Activated CD4-positive, alpha-beta T cell treated with anti-CD3 and anti-CD28 coated beads for 1 hour (primary cell): Measurements from ENCODE around the gene NOS1.
A peak's percentile ranks its signal among the peaks of the same experiment; 100 is the strongest.
"Not testable (repeated sequence)": the region's sequence is repeated elsewhere in the genome, so short reads cannot be mapped to it uniquely, and the experiment has no call there.

Experiments
- DNase-seq: peaks from one replicate; pipeline ENCODE4 v3.0.0-alpha.2; 2020

Gene NOS1

DNA sequence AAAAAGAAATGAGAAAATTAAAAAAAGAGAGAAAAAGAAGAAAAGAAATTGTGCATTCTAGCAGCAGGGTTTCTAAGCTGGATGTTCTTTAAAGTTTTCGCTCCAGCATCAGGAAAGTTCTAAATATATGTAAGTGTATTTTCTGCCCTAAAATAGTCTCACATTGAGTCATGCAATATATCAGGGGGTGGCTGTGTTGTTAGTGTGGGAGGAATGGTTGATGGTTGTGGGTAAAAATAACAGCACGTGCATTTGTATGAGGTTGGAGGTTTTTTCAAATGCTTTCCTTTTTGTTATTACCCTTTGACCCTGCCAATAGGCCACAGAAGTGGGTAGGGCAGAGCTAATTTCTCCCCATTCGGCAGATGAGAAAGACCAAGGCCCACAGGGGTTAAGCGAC, 106.0 kb downstream of the NOS1 start:
- DNase-seq = no peak

DNA sequence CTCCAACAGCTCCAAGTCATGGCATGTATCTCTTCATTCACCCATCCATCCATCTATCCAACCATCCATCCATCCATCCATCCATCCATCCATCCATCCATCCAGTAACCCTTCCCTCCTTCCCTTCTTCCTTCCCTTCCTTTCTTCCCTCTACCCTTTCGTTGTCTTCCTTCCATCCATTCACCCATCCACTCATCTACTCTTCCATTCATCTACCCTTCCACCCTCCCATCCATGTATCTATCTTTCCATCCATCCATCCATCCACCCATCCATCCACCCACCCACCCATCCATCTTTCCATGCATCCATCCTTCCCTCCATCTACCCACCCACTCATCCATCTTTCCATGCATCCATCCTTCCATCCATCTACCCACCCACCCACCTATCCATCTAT, 117.9 kb downstream of the NOS1 start:
- DNase-seq = no peak

DNA sequence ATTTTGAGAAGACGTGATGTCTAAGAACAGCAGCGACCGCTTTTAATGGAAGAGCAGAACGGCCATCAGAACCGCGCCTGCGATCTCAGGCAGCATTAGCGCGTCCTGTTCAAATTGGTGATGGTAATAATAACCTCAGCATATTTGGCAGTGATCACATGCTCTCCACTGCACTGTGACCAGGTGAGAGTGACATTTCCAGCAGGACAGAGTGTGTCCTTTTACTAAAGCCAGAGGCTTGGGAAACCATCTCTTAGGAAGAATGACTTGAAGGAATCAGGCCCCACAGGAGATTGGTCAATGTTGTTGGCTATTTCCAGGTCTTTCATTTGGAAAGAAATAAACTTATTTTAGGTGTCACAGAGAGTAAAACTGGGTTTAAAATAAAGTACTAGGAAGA, 119.7 kb downstream of the NOS1 start:
- no peak for DNase-seq

DNA sequence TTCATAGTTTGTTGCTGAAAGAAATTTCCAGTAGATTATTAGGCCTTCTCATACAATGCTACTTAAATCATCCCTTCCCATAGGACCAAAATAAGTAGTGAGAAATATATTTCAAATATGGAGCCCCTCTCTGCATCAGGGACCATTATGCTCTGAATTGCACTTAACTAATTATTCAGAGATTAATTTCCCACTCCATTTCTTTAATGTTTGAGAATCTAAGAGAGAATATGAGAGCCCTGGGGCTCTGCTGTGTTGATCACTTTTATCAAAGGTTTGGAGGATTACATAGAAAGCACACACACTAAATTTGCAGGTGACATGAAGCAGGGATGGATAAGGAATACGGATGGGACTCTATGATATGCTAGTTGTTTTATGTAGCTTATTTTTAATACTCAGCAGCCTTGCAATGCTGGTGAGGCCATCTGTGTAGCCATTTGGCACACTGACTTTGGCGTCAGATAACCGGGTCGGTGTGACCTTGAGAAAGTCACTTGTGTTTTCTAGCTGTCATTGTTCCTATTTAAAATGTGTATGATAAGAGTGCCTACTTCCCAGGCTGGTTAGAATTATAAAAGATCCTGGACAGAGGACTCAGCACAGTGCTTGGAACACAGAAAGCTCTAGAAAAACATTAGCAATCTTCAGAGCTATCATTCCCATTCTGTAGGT, 121.2 kb downstream of the NOS1 start:
- no peak for DNase-seq

DNA sequence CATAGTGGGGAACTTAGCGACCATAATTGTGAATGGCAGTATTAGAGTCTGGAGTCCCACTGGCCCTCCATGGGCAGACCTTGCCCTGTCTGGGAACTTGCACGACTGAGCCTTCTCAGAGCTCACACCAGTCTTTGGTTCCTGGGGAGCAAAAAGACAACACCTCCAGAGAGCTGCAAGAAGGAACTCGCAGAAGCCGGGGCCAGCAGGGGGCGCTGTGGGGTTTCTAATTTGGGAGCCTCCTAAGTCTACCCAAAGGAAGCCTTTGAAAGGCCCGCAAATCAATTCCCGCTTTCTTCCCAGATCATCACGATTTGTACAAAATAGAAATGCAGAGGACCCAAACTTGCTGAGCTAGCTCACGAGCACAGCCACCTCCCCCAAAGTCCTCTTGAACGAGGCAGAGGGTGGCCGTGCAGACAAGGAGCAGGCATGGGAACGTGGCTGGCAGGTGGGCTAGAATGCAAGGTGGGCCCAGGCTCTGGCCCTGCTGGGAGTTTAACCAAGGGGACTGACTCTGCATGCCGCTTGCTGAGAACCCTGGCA, 124.9 kb downstream of the NOS1 start:
- DNase-seq = peak; percentile 50

DNA sequence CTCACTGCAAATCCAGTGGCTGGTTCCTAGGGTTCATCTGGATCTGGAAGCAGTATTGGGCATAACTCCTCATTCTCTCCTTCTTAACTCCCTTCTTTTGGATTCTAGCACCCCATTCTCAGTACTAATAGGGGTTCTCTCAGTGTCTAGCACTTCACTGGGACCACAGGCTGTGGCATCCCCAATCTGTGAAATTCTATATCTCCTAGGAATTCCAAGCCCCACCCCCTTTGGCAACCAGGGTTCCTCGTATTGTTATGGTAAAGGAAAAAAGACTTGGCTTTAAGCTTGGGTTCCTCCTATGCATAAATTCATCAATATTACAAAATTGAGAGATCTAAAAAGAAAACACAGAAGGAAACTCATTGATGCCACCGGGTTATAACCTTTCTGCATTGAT, 126.2 kb downstream of the NOS1 start:
- DNase-seq = no peak

DNA sequence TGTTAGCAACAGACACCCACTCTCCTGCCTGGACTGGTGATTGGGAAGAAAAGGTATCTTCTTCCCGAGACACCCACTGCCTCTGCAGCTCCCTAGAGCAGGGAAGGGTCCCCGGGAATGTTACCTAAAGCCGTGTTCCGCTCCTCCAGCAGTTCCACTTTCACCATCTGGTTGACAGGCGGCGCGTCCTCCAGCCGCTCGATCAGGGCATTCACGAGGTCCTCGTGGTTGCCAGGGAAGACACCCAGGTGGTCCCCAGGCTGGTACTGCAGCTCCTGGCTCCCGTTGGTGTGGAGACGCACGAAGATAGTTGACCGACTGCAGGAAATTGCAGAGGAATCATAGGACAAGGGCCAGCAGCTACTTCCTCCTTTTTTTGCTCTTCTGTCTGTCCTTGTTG, 127.0 kb downstream of the NOS1 start:
- no peak for DNase-seq

DNA sequence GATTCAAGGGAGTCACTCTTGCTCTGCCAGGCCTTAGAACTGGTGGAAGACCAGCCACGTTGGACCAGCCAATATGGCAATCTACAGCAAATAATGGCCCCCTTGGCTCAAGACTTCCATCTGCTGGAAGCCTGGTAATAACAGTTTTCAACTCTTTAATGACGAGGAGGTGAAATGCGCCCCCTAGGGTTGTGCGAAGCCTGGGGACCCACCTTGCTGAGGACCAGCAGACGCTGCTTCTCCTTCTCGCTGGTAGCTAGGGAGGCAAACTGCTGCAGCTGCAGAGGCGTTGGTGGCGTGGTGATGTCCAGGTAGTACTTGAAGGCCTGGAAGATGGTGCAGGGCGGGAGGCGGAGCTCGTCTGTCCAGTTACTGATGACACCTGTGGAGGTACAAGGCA, 129.7 kb downstream of the NOS1 start:
- DNase-seq = no peak

DNA sequence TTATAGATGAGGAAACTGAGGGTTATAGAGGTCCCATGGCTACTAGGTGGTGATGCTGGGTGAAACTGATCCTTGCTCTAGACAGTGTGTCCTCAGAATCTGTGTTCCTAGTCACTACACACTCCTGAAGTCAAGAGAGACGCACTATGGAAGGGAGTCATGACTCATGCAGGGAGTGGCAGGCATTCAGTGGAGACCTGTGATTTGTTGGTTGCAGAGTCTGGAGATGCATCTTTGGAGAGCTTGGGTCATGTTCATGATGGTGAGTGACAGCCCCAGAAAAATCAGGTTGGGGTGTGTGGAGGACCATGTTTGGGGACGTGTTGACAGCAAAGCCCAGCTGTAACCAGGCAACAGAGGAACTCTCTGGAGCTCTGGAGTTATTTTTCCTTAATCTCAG, 133.2 kb downstream of the NOS1 start:
- DNase-seq = no peak

DNA sequence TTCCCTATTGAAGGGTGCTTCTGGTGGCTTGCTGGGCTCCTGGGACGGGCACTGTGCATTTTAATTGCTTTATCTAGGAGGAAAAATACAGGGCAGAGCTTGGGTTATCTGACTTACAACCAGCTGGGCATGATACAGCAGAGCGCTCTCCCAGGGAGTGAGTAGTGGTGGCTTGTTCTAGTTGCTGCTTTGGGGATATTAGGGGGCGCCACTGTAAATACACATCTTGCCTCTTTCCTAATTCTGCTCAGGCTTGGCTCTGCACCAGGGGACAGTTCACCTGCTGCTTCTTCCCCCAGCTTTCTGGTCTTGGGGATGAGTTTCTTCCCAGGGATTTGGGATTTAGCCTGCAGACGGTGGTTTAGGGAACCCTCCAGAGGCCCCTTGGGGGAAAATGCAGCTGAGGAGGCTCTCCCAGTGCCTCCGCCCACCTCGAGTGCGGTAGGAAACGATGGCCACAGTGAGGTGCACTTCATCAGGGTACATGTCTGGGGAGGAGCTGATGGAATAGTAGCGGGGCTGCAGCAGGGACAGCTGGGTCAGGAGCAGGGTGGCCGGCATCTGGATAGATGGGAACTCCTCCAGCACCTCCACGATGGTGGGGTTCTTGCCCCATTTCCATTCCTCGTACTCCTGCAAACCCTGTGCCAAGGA, 134.3 kb downstream of the NOS1 start:
- DNase-seq = no peak

DNA sequence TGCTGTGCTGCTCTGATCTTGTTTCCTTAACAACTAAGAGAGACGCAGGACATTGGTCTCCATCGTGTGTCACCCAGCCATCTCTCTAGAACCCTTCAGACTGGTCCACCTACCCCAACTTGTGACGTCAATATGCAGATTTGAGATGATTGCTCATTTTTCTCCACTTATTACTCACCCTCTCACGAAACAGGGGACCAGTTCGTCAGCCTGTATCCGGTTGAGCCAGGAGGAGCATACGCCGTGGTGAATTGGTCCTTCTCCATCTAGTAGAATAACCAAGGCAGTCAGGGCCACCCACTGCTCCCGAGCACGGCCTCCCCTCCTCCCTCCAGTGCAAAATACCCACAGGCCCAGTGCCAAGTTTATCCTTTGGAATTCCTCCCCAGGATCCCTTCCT, 134.9 kb downstream of the NOS1 start:
- no peak for DNase-seq

DNA sequence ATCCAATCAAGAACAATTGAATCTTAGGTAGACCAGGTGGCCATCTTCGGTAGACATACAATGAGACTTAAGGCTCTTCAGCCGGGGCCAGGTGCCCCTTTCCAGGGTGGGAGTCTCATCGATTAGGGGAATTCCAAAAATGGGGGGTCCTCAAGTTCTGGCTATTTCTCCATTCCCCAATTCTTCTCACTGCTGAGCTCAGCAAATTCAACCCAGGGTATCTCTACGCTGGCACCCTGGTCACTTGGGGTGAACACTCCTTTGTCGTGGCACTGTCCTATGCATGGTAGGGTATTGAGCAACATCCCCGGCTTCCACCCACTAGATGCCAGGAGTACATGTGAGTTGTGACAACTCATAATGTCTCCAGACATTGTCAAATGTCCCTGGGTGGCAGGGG, 136.2 kb downstream of the NOS1 start:
- no peak for DNase-seq

DNA sequence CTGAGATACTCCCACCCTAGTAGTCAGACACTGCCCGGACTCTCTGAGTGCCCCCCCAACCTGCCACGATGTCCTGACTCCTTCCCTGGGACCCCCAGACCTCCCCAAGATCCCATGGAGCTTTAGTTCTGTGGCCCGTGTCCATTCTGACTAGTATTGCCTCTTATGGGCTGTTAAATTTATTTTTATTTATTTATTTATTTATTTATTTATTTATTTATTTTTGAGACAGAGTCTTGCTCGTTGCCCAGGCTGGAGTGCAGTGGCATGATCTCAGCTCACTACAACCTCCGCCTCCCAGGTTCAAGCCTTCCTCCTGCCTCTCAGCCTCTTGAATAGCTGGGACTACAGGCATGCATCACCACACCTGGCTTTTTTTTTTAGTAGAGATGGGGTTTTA, 140.5 kb downstream of the NOS1 start:
- not testable (repeated sequence) for DNase-seq

DNA sequence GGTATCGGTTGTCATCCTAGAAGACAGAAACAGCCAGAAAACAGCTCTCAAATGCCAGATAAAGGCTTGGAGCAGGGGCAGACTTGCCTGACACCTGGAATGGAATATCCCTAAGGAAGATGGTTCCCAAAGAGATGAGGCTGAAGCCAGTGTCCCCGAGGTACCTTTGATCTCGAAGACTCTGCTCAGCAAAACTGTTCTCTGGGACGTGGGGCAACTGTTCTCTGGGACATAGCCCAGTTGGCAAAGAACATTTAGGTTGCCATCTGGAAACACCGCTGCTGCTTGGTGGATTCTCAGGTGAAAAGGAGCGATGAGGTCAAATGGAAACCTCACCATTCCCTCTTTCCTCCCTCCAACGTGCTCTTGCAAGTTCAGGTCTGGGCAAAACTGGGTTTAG, 143.3 kb downstream of the NOS1 start:
- no peak for DNase-seq

DNA sequence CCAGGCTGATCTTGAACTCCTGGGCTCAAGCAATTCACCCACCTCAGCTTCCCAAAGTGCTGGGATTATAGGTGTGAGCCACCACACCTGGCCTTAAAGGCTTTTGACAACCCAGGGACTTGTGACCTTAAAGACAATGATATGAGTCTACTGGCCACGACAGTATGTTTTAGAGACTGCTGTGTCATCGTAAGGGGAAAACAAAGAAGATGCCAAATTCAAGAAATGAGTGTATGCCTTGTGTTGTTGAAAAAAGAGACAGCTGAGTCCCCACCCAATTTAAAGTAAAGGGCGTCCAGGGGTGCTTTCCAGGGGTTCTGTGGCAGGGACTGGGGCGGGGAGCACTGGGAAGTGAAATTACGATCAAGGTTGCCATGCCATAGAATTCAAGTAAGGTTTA, 144.7 kb downstream of the NOS1 start:
- no peak for DNase-seq

DNA sequence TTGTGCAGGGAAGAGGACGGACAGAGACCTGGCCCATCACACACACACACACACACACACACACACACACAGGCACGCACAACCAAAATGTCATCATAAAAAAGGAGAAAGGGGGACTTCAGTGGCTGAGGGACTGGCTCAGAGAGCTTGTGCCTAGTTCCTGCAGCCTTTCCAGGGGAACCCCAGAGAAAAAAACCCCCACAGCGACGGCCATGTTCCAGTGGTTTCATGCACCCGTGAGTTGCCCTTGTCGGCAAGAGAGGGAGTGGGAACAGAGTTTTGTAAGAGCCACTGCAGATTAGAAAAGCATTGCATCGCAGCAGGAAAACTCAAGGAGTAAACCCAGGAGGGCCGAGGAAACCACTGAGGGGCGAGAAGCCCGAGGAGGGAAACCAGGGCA, 146.6 kb downstream of the NOS1 start:
- no peak for DNase-seq

DNA sequence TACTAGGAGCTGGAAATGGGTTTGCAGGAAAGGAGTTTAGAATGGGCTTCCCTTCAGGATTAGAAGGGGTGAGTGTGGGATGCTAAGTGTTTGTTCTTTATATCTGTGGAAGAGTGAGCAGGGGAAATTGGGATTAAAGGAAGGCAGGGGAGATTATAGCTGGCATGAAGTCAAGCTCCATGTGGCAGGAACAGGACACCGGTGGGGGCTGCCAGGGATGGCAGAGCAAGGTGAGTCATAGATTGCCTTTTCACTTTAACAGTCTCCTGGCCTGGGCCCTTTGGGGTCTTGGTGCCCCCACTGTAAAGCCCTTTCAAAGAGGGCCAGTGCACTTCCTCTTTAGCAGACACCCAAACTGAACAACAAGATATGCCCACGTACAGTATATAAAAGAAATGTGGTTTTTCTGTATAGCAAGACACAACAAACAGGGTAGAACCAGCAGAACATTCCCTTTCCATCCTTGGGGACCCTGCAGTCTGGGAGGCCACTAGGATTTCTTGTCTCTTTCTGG, 148.1 kb downstream of the NOS1 start:
- no peak for DNase-seq

DNA sequence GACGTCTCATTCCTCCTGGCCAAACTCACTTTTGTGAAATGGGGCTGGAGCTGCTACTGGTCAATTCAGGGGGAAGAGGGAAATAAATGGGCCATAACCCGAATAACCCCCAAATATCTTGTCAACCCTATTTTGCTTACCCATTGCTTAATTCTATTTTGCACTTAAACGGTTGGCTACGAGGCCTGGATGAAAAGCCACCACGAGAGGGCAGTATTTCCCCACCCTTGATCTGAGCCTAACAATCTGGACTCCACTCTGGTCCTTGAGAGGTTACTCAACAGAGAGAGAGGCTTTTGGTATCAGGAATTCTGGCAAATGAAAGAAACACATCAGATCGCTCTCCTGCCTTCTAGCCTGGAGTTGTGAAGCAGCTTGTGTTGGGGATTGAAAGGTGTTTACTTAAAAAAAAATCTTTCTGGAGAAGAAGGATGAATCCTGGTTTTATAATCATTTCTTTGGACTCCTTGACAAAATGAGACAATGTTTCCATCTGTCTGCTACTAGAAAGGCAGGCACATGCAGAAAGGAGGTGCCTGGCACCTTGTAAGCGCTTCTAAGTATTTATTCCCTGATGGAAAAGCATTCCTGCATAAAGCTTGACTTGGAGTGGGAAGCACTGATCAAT, 148.7 kb downstream of the NOS1 start:
- peak; percentile 32 for DNase-seq

DNA sequence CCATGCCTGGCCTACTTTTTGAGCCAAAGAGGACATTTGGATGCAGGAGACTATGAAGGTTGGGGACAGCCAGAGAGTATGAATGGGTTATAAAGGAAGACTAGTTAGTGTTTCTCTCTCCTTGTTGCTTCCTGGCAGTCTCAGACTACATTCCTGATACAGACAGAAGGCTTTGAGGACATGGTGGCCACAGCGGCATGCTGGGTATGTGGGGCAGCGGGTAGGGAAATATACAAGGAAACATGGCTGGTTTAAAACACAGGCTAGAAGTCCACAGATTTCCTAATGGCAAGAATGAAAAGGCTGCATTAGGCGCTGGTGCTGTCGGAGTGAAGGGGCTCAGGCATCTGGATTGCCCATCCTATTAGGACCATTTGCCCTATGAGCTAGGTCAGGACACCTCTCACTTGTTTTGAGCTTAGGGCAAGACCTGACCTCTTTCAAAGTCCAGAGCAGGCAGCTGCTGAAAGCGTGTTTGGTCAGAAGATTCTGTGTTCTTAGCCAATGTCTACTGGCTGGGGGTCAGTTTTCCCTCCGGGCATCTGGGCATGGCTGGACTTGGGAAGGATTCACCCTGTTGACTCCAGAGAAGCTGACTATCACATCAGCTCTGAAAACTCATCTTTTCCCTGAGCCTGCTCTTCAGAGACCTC, 151.0 kb downstream of the NOS1 start:
- DNase-seq = no peak

DNA sequence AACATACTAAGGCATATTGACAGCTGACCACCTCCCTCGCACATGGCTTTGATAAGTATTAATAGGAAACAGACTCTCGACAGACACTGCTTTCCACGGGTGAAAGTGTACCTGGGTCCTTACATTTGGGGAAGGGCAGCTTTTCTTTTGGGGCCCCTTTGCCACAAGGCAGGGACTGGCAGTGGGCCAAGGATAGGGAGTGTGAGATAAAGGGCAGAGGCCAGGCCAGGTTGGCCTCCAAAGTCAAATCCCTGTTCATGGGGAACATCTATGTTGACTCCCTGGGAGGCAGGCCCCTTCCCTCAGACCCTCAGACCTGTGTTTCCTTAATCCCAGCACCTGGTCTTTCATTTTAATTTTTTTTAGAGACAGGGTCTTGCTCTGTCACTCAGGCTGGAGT, 151.8 kb downstream of the NOS1 start:
- no peak for DNase-seq

DNA sequence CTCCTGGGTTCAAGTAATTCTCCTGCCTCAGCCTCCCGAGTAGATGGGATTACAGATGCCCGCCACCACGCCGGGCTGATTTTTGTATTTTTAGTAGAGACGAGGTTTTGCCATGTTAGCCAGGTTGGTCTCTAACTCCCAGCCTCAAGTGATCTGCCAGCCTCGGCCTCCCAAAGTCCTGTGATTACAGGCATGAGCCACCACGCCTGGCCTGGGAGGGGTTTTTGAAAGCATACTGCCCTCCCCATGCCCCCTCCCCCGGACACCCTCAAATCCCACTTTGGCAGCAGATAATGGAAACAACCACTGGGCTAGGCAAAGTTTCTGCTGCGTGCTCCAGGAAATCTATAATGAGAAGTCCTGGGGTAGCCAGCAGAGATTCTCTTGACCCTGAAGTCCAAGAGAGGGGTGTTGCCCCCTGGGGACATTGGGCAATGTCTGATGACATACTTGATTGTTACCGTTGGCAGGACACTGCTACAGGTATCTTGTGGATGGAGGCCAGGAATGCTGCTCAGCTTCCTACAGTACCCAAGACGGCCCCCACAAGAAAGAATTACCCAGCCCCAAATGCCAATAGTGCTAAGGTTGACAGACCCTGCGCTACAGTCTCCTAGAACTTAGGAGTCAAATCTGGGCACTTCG, 152.5 kb downstream of the NOS1 start:
- DNase-seq = no peak

DNA sequence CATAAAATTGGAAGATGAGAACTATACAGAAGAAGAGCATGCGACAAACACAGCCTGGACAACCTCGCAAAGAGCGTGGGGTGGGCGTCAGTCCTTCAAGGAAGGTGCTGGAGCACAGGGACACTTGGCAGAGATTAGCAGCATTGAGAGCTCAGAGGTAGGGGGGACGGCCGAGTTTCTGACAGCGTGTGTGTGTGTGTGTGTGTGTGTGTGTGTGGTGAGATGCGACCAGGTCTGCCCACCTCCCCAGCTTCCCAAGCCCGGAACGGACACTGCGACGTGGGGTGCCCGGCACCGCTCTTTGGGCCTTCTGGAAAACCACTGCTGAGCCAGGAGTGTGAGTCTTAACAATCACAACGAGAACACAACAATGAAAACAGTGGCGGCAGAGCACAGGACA, 153.2 kb downstream of the NOS1 start:
- no peak for DNase-seq

DNA sequence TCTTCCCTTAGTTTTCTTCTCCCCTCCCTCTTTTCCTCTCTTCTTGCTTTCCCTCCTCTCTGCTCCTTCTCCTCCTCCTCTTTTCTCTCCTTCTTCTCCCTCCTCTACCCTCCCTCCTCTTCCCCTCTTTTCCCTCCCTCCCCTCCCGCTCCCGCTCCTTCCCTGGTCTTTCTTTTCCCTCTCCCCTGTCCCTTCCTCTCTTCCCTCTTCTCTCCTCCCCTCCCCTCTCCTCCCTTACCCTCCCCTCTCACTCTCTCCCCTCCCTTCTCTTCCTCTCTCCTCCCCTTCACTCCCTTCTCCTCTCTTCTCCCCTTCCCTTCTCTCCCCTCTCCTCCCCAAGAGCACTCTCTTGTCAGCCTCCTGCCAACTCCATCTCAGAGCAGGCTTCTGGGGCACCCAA, 153.8 kb downstream of the NOS1 start:
- DNase-seq = no peak
